Cardiac fibroblast (primary cell): ENCODE data around the gene HOXD3.

Experiments
- DNase-seq, 2 donors: peaks; one replicate each; pipeline versions ENCODE4 v3.0.0 to v3.0.0-alpha.2; 2010; ENCODE audit warnings: low read depth in 2 of 2
- H3K4me3 ChIP-seq, 2 donors: replicated peaks in 1 of 2; 1 replicate in 1 of 2; 2 replicates in 1 of 2; pipeline ENCODE4 v1.5.1; 2011; ENCODE audit warnings: low read depth in 2 of 2, low read length in 2 of 2, mild to moderate bottlenecking in 2 of 2, moderate library complexity in 1 of 2
- TF ChIP-seq, protein P1 (sequence below): IDR thresholded peaks from one replicate; pipeline ENCODE4 v1.5.1; 2011; ENCODE audit warnings: low read depth, mild to moderate bottlenecking, low read length, inconsistent platforms

The HOXD3 gene

DNA sequence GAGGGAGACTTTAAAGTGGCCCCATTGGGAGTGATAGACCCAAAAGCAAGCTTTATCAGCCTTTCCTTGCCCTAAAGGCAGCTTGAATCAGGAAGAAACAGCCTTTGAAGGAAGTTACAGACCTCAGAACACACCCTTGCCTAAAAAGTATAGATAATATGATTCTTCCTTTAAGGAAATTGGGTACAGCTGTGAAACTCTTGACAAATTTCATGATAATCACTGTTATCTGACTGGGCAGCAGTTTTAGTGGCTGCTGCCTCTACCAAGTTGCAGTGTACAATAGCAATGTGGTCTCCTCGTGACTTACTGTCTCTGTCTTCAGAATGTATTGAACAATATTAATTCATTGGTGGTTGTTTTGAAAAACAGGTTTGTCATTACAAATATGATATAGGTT is 48.0 kb downstream of the HOXD3 start:
- H3K4me3 ChIP-seq, result no peak overlapping the region
- DNase-seq, result no peak
- TF ChIP-seq, protein P1, sequence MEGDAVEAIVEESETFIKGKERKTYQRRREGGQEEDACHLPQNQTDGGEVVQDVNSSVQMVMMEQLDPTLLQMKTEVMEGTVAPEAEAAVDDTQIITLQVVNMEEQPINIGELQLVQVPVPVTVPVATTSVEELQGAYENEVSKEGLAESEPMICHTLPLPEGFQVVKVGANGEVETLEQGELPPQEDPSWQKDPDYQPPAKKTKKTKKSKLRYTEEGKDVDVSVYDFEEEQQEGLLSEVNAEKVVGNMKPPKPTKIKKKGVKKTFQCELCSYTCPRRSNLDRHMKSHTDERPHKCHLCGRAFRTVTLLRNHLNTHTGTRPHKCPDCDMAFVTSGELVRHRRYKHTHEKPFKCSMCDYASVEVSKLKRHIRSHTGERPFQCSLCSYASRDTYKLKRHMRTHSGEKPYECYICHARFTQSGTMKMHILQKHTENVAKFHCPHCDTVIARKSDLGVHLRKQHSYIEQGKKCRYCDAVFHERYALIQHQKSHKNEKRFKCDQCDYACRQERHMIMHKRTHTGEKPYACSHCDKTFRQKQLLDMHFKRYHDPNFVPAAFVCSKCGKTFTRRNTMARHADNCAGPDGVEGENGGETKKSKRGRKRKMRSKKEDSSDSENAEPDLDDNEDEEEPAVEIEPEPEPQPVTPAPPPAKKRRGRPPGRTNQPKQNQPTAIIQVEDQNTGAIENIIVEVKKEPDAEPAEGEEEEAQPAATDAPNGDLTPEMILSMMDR, result no peak

DNA sequence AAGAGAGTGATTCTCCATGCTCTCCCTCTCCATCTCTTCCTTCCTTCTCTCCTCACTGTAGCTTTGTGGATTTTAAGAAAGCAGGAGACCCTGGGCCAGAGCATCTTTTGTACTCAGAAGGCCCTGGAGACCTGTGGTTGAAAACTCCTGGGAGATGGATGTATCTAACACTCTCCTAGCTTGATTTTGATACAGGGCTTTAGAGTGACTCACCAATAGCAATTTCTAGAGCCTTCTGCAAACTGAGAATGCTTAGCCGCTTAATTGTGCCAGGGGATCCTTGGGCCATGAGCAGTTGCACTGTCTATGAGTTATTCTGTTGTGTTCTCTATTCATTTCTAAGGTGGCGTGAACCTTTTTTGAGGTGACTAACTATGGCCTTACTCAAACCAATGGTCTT is 49.0 kb downstream of the HOXD3 start:
- DNase-seq, result no peak
- no peak overlapping the region for H3K4me3 ChIP-seq
- TF ChIP-seq, protein P1, result no peak

DNA sequence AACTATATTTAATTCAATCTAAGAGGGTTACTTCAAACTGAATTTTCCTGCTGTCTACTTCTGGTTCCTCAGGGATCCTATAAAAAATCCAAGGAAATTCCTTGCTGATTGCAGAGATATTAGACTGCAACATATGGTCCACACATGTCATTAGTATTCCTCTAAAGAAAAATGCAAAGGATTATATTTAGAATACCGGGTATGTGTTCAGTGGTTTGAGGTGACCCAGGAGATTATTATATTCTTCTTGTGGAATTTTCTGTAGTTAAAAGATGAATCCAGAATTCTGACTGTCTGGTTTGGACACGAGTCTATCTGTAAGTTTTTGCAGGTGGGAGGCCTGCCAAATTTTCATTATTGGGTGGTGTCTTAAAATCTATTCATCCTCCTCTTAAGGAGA is 49.6 kb downstream of the HOXD3 start:
- no peak overlapping the region for H3K4me3 ChIP-seq
- DNase-seq, result no peak
- TF ChIP-seq, protein P1, result no peak

DNA sequence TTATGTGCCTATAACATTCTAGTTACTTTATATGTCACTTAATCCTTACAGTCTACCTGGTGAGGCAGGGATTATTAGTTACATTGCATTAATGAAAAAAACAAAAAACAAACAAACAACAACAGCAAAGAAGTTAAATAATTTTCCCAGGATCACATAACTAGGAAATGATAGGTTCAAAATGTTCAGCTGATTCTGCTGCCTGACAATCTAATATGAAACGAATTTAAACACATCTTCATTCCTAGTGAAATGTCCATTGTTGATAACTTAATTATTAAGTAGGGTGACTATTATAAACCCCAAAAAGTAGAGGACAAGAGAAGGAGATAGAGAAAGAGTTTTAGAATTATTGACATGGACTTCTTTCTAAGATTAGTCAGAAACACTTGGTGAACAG is 54.0 kb downstream of the HOXD3 start:
- TF ChIP-seq, protein P1, result no peak
- no peak overlapping the region for H3K4me3 ChIP-seq
- no peak for DNase-seq

DNA sequence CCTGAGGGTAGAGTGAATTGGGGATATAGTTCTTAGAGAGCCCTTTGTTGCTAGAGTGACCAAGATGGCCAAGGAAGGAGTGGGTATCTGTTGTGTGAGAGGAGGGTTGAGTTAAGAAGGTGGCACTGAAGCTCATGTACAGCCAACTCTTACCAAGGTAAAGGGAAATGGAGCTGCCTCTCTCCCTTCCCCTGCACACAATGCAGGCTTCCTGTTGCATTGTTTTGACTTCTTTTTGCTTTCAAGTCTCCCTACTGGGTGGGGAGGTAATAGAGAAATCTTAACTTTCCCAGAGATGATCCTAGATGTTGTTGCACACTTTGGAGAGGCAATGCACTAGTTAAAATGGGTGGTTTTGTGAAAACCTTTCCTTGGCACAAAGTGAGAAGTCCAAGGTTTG is 55.2 kb downstream of the HOXD3 start:
- TF ChIP-seq, protein P1, result no peak
- H3K4me3 ChIP-seq, result no peak overlapping the region
- DNase-seq, result no peak

DNA sequence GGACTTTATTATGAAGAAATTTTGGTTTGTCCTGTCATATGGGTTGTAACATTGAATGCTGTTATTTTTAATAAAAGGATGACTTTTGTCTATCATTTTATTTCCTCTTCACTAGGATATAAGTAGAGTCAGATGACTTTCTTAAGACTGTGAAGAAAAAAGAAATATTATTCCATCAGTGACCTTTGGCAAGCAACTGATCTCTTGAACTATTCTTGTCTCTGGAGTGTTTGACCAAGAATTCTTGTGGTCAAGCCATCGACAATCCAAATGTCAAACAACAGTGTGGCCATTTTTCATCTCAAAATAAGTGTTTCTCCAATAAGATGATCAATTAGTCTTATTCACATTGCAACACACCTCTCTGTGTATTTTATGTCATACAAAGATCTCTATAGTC is 56.3 kb downstream of the HOXD3 start:
- no peak overlapping the region for H3K4me3 ChIP-seq
- TF ChIP-seq, protein P1, result no peak
- no peak for DNase-seq
